NCI-H524 treated with DMSO at 0.1 percent for 48 hours (cell line): ENCODE measurements around the gene MTHFD2L.
"Not testable (repeated sequence)": the region's sequence is repeated elsewhere in the genome, so short reads cannot be mapped to it uniquely, and the experiment has no call there.

ENCODE experiments used
- DNase-seq: peaks from one replicate; lab custom pipeline; 2025; lab: John Stamatoyannopoulos, UW

Gene MTHFD2L

DNA sequence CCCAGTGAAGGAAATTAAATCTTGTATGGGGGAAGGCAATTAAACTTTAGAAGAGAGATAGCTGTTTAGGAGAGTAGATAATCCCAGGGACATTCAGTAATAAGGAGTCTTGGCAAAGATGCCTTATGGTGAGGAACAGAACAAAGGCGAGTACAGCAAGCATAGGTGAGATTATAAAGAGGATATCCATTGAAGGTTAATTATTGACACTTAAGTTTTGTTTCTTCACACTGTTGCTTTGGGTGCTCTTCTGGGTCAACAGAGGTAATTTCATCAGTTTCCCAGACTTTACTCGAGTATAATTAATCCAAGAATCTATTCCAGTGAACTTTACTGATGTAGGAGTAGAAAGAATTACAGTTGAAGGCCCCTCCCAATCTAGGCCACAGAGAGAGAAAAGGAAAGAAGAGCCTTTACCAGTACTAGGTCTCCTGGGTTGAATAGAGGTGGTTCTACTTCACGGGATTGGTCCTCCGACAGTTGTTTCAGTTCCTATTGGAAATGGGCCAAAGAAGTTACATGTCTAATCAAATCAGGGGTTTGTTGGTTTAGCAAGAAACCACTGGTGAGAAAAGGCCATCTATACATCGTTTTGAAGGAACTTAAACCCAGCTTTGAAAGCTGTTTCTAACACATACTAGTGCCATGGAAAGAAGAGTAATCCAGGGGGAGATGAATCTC, 177.6 kb downstream of the MTHFD2L start:
- DNase-seq: no peak

DNA sequence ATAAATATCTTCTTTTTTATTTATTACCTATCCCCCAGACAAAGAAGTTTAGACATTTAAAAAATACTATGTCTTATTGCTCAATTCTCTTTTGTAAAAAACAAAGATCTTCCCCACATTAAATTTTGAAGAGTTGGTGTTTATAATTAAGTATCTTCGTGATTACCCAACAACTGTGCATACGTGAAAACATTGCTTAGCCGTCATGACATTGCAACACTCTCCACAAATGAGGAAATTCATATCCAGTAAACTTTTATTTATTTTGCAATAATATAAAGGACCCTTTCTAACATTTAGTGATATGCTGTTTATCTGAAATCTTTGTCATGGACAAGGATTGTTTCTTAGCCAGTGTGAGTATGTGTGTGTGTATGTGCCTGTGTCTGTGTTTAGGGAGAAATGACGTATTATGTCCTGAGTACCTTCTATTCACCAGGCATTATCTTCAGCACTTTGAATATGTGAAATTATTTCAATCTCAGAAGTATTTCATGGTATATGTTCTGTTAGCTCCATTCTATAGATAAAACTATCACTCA, 180.9 kb downstream of the MTHFD2L start:
- DNase-seq: no peak

DNA sequence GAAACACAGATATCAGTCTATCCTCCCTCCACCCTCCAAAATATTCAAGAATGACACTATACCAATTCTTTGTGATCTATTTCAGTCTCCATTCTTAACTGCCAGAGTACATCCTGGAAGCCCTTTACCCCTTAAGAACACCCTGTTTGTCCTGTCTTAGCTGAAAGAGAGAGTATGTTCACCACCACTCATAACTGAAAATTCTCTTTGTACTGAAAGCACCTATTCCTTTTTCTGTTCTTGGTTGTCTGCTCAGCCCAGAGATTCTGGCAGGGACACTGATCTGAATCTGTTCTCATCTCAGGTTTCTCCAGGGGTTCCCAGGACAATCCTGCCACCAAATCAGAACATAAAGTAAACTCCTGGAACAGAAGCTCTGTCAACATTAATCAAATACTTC, 181.6 kb downstream of the MTHFD2L start:
- no peak for DNase-seq

DNA sequence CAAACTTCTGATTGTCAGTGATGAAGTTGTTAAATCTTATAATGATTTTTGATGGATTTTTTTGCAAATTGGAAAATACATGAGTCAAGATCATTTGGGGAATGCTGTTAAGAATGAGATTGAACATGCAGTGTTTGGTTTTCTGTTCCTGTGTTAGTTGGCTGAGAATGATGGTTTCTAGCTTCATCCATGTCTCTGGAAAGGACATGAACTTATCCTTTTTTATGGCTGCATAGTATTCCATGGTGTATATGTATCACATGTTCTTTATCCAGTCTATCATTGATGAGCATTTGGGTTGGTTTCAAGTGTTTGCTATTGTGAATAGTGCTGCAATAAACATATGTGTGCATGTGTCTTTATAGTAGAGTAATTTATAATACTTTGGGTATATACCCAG, 182.5 kb downstream of the MTHFD2L start:
- DNase-seq: not testable (repeated sequence)

DNA sequence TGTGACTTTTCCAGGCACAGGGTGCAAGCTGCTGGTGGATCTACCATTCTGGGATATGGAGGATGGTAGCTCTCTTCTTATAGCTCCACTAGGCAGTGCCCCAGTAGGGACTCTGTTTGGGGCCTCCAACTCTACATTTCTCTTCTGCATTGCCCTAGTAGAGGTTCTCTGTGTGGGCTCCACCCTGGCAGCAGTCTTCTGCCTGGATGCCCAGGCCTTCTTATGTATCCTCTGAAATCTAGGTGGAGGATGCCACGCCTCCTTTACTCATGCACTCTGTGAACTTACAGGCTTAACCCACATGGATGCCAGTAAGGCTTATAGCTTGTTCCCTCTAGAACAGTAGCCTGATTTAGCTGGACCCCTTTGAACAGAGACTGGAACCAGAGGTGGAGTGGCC, 186.1 kb downstream of the MTHFD2L start:
- no peak for DNase-seq
